ENCODE measurements around the gene PIKFYVE.
"Not testable (repeated sequence)": the region's sequence is repeated elsewhere in the genome, so short reads cannot be mapped to it uniquely, and the experiment has no call there.

PIKFYVE gene

GRCh38 chr2:208375491-208376068 is 109.5 kb downstream of the PIKFYVE start:
- TF ChIP-seq CTCF (IDR thresholded peaks at IDR 0.05; ENCODE audit: low read depth, low read length, missing control alignments): no peak
- H3K4me3 ChIP-seq (ENCODE audit: low read depth, low read length): no peak overlapping the region
- no peak for DNase-seq (ENCODE audit: low read depth)

- DNase-seq (ENCODE audit: low read depth); H3K4me3 ChIP-seq (ENCODE audit: low read depth, low read length): not testable (repeated sequence)
Observed at GRCh38 chr2:208377344-208377860, 111.3 kb downstream of the PIKFYVE start.

GRCh38 chr2:208379192-208379591 is 113.1 kb downstream of the PIKFYVE start:
- H3K4me3 ChIP-seq (ENCODE audit: low read depth, low read length): no peak overlapping the region
- TF ChIP-seq CTCF (IDR thresholded peaks at IDR 0.05; ENCODE audit: low read depth, low read length, missing control alignments): no peak
- DNase-seq (ENCODE audit: low read depth): no peak

GRCh38 chr2:208384637-208385036 is 118.6 kb downstream of the PIKFYVE start:
- no peak overlapping the region for H3K4me3 ChIP-seq (ENCODE audit: low read depth, low read length)
- DNase-seq (ENCODE audit: low read depth): no peak
- TF ChIP-seq CTCF (IDR thresholded peaks at IDR 0.05; ENCODE audit: low read depth, low read length, missing control alignments): no peak

GRCh38 chr2:208386541-208386940 is 120.5 kb downstream of the PIKFYVE start:
- no peak for TF ChIP-seq CTCF (IDR thresholded peaks at IDR 0.05; ENCODE audit: low read depth, low read length, missing control alignments)
- no peak overlapping the region for H3K4me3 ChIP-seq (ENCODE audit: low read depth, low read length)
- DNase-seq (ENCODE audit: low read depth): no peak

GRCh38 chr2:208389940-208390339 is 123.9 kb downstream of the PIKFYVE start:
- TF ChIP-seq CTCF (IDR thresholded peaks at IDR 0.05; ENCODE audit: low read depth, low read length, missing control alignments): no peak
- DNase-seq (ENCODE audit: low read depth): no peak
- no peak overlapping the region for H3K4me3 ChIP-seq (ENCODE audit: low read depth, low read length)

GRCh38 chr2:208392300-208392699 is 126.2 kb downstream of the PIKFYVE start:
- TF ChIP-seq CTCF (IDR thresholded peaks at IDR 0.05; ENCODE audit: low read depth, low read length, missing control alignments): no peak
- H3K4me3 ChIP-seq (ENCODE audit: low read depth, low read length): no peak overlapping the region
- no peak for DNase-seq (ENCODE audit: low read depth)

- not testable (repeated sequence) for H3K4me3 ChIP-seq (ENCODE audit: low read depth, low read length); DNase-seq (ENCODE audit: low read depth)
Observed at GRCh38 chr2:208396796-208397195, 130.7 kb downstream of the PIKFYVE start.

Measured in GM12864 (cell line).